Bladder microvascular endothelial cell (primary cell): ENCODE results near the gene EVPL. TPM values are rescaled to one million over a fixed set of nuclear protein-coding genes. Genes with fewer than 3 reads are reported as not detected.

Source experiments
- total RNA-seq: library from RNA; depleted of rRNA; stranded (reverse); fragments of >200 nt; gene quantifications from 2 replicates; pipeline ENCODE4 v1.2.3, GENCODE V29; 2014

The EVPL gene
- under 0.01 TPM in 1 of 2 replicates, not detected in the other for total RNA-seq

DNA sequence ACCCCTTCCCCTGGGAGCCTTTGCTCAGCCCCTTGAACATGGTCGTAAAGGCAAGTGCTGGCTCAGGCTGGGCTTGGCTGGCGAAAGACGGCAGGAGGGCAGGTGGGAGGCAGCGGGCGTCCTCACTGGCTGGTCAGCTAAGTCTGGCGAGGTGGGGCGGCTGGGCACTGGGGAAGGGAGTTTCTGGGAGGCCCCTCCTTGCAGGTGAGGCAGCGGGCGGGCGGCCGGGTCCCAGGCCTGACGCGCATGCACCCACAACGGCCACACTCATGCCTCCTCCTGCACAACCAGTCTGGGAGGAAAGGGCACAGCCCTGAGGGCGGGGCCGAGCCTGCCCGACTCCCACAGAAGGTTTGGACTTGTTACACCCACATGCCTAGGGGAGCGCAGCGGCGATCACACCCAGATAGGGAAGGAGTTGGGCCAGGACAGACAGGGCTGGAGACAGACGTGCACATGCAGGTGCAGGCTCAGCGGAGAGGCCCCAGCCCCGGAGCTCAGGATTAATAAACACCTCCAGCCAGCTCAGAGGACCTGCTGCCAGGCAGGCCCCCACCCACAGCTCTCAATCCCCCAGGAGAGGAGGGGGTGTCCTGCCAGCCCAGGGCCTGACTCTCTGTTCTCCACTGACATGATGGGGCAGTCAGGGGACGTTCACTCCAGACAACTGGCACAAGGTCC, at the start of gene EVPL:
Gene EVPL (minus strand): TSS at position 148 of the 681 bp plus-strand sequence. CDS start 108 bp downstream, at position 40.

DNA sequence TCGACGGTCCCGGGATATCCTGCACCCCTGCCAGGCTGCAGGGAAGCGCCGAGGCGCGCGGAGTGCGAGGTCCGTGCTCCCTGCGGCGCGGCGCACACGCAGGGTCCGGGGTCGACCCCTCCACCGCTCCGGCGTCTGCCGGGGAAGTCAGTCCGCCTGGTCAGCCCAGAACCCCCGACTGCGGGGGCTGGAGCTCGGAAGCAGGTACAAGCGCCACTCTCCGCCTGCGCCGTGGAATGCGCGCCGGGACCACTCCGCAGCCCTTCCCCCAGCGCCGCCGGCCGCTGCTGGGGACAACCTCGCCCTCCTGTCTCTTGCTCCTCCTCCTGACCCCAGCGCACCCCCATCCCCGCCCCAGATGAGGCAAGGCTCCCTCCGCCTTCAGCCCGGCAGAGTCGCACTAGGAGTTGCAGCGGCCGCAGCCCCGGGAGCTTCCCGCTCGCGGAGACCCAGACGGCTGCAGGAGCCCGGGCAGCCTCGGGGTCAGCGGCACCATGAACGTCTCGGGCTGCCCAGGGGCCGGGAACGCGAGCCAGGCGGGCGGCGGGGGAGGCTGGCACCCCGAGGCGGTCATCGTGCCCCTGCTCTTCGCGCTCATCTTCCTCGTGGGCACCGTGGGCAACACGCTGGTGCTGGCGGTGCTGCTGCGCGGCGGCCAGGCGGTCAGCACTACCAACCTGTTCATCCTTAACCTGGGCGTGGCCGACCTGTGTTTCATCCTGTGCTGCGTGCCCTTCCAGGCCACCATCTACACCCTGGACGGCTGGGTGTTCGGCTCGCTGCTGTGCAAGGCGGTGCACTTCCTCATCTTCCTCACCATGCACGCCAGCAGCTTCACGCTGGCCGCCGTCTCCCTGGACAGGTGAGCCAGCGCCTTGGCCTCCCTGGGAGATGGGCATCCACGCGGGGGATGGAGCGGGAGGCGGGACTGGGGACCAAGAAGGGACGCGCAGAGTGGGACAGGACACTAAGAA, 47.6 kb upstream of the EVPL start, which contains the start of gene GALR2:
Gene GALR2 (plus strand): TSS at position 392 of the 974 bp plus-strand sequence. CDS start 103 bp downstream, at position 495.

DNA sequence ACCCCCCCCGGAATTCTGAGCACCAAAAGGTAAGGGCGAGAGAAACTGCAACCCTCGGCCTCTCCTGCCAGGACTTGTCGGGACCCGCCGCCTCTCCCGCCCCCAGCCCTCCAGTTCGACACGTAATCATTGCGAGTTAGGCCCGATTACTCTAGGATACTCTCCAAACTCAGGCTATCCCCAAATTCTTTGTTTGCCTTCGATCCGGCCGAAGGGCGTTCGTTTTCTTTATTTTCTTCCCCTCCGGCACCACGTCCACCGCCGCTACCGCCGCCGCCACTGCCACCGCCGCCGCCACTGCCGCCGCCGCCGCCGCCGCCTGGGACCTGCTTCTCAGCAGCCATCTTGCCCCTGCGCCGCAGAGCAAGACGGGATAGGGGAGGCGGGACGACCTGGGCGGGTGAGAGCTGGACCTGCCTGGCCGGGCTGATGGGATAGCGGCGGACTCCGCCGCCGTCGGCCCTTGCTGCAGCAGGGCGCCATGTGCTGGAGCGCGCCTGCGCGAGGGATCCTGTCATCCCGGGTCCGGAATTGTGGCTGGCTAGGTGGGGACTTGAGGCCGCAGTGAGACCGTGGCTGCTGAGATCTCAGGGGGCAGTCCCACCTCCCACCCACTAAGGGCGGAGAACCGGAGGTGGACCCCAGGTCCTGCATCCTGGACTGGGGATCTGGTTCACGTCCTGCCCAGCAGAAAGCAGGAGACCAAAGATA, 45.2 kb upstream of the EVPL start, which contains the start of gene SRP68:
Gene SRP68 (minus strand): TSS at position 370 of the 711 bp plus-strand sequence. CDS start 26 bp downstream, at position 344.

DNA sequence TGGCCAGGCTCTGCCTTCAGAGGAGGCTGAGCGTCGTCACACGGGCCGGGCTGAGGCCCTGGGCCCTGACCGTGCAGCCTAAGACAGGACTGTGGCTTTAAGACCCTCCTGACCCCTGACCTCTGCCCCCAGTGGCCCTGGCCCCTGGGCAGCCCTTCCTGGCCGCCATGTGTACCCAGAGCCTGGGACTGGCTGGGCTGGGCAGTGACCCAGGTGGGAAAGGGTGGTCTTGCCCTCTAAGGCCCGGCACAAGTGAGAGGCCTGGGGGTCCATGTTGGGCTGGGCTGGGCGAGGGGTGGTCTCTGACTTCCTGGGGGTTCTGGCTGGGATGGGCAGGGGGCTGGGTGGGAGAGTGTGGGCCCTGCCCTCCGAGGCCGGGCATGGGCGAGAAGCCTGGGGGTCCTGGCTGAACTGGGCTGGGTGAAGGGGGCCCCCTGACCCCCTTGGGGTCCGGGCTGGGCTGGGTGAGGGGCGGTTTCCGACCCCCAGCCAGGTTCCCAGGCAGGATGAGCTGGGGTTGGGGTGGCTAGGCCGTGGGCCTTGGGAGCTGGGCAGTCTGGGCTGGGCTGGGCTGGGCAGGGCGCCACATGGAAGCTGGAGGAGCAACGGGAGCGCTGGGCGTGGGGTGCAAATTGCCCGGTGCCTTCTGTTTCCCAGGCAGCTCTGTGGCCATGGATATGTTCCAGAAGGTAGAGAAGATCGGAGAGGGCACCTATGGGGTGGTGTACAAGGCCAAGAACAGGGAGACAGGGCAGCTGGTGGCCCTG, 26.2 kb downstream of the EVPL start, which contains the start of gene CDK3:
Gene CDK3 (plus strand): TSS at position 101 of the 767 bp plus-strand sequence. CDS start 571 bp downstream, at position 672.

DNA sequence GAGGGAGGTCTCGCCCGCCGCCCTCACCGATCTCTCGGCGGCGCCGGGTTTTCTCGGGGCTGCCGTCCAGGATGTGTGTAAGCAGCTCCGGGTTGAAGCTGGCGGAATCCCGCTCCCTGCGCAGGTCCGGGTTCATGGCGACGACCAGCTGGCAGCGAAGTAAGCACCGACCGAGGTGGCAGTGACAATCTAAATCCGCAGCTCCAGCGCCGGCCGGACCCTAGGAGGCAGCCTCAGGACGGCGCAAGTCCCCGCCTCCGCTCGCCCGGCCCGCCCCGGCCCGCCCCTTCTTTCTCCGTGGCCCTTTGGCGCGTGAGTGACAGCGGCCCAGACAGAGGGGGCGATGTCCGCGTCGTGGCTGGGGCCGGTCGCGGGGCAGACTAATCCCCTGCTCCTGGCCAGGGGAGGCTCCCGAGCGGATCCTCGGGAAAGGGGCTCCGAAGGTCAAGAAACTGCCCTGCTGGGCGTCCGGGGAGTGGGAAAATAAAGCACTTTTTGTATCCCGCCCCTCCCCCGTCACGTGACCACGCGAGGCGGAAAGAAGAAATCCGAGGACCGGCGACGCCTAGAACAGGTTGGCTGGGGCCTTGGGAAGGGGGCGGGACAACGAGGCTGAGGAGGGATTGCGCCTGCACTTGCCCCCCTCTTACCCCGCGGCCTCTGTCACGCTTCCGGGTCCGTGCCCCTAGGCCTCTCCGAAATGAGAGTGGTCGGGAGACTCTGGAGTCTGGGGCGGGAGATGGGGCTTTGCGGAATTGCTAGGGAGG, 48.0 kb downstream of the EVPL start, which contains the start of the genes ACOX1 and TEN1:
Gene ACOX1 (minus strand): TSS at position 229 of the 767 bp plus-strand sequence. CDS start 93 bp downstream, at position 136.
Gene TEN1 (plus strand): TSS at position 303 of the 767 bp plus-strand sequence. CDS start 6,953 bp downstream, outside the sequence.

Other genes starting within 250 kb of the EVPL start
- 6.8 and 22.8 TPM in 2 replicates for gene UNK, start 242.5 kb downstream of the EVPL start, total RNA-seq
- gene UNC13D, start 182.9 kb downstream of the EVPL start, total RNA-seq, result 0.97 and 4.7 TPM in 2 replicates
- gene WBP2, start 172.0 kb downstream of the EVPL start, total RNA-seq, result 13.8 and 44.6 TPM in 2 replicates
- 65.4 and 91.7 TPM in 2 replicates for gene TRIM47, start 148.7 kb downstream of the EVPL start, total RNA-seq
- 20.1 and 23.0 TPM in 2 replicates for gene TRIM65, start 130.4 kb downstream of the EVPL start, total RNA-seq
- 27.4 and 33.4 TPM in 2 replicates for gene MRPL38, start 122.4 kb downstream of the EVPL start, total RNA-seq
- 4.7 and 9.1 TPM in 2 replicates for gene FBF1, start 86.3 kb downstream of the EVPL start, total RNA-seq
- gene ACOX1, start 48.1 kb downstream of the EVPL start, total RNA-seq, result 46.3 and 82.1 TPM in 2 replicates
- 15.2 and 16.0 TPM in 2 replicates for gene TEN1, start 48.1 kb downstream of the EVPL start, total RNA-seq
- 0.81 and 2.7 TPM in 2 replicates for gene CDK3, start 26.5 kb downstream of the EVPL start, total RNA-seq
- 25.1 and 54.9 TPM in 2 replicates for gene SRP68, start 45.2 kb upstream of the EVPL start, total RNA-seq
- gene GALR2, start 47.5 kb upstream of the EVPL start, total RNA-seq, result 0.16 TPM in 1 of 2 replicates, not detected in the other
- not detected in 2 replicates for gene ZACN, start 51.9 kb upstream of the EVPL start, total RNA-seq
- gene EXOC7, start 76.5 kb upstream of the EVPL start, total RNA-seq, result 51.8 and 129 TPM in 2 replicates
- gene FOXJ1, start 113.9 kb upstream of the EVPL start, total RNA-seq, result under 0.01 TPM in 1 of 2 replicates, not detected in the other
- 0.32 and 0.63 TPM in 2 replicates for gene RNF157, start 213.2 kb upstream of the EVPL start, total RNA-seq
- 6.8 and 8.9 TPM in 2 replicates for gene UBALD2, start 238.0 kb upstream of the EVPL start, total RNA-seq